Parathyroid adenoma (tissue), 2 donors: ENCODE data around the gene HLA-DPA1.

Source experiments
- H2AFZ ChIP-seq: fragments of 300-600 bp; sonication (generic); one replicate; pipeline ENCODE4 v1.7.0; 2017; ENCODE audit warnings: antibody characterized with exemption, mild to moderate bottlenecking
- H3K27ac ChIP-seq: fragments of 300-600 bp; sonication (generic); one replicate; pipeline ENCODE4 v1.7.0; 2017
- H3K27me3 ChIP-seq: fragments of 300-600 bp; sonication (generic); one replicate; pipeline ENCODE4 v1.7.0; 2017; ENCODE audit warnings: low read length; ENCODE audit not compliant: control insufficient read depth, insufficient read depth
- H3K36me3 ChIP-seq: fragments of 300-600 bp; sonication (generic); one replicate; pipeline ENCODE4 v1.7.0; 2017; ENCODE audit warnings: low read length; ENCODE audit not compliant: control insufficient read depth, insufficient read depth
- H3K4me1 ChIP-seq: fragments of 300-600 bp; sonication (generic); one replicate; pipeline ENCODE4 v1.7.0; 2017; ENCODE audit warnings: control low read depth
- H3K4me2 ChIP-seq: fragments of 300-600 bp; sonication (generic); one replicate; pipeline ENCODE4 v1.7.0; 2017; ENCODE audit warnings: low read length
- H3K4me3 ChIP-seq: fragments of 300-600 bp; sonication (generic); one replicate; pipeline ENCODE4 v1.7.0; 2017; ENCODE audit warnings: low read depth, low read length
- H3K79me2 ChIP-seq: fragments of 300-600 bp; sonication (generic); one replicate; pipeline ENCODE4 v1.7.0; 2017; ENCODE audit warnings: control low read depth
- H3K9ac ChIP-seq: fragments of 300-600 bp; sonication (generic); one replicate; pipeline ENCODE4 v1.7.0; 2017; ENCODE audit warnings: mild to moderate bottlenecking
- H3K9me3 ChIP-seq: fragments of 300-600 bp; sonication (generic); one replicate; pipeline ENCODE4 v1.7.0; 2017; ENCODE audit warnings: low read length; ENCODE audit not compliant: control insufficient read depth
- TF ChIP-seq, protein P1 (sequence below): fragments of 300-600 bp; sonication (generic); IDR thresholded peaks from one replicate; pipeline ENCODE4 v1.7.0; 2017; ENCODE audit warnings: antibody characterized with exemption, mild to moderate bottlenecking
- donor health status: primary hyperparathyroidism.

HLA-DPA1 gene

DNA sequence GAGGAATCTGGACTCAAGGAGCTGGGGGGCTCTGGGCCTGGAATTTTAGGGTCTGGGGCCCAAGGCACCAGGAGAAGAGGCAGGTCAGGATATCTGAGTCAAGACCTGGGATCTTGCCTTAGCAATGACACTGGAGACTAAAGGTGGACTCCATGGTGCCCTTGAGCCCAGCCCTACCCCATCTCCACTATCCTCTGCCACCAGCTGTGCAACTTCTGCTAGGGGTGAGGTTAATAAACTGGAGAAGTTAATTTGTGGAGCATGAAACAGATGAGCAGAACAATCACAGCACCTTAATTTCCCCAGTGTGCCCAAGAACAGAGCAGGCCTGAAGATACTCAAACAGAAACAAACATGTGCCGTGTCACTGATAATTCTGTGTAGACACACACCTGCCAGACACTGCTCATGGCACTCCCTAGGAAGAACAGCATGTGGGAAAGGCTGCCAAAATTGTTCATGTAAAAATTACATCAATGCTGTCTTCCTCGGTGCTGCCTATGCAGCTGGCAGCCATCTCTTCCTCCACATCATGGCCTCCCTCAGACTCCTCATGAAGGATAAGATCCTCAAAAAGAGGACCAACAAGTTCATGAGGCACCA lies 5.6 kb upstream of the HLA-DPA1 start:
- Histone ChIP-seq H3K9me3 (no peaks in the 10 kb centered on the region), H3K4me2 (no peak overlapping the region), H3K79me2 (no peaks in the 10 kb centered on the region), H2AFZ (no peak overlapping the region), H3K27ac (no peak overlapping the region), H3K27me3 (no peaks in the 10 kb centered on the region), H3K4me1 (no peaks in the 10 kb centered on the region), H3K4me3 (no peak overlapping the region), H3K36me3 (no peaks in the 10 kb centered on the region), H3K9ac (no peak overlapping the region)
- TF ChIP-seq, protein P1, sequence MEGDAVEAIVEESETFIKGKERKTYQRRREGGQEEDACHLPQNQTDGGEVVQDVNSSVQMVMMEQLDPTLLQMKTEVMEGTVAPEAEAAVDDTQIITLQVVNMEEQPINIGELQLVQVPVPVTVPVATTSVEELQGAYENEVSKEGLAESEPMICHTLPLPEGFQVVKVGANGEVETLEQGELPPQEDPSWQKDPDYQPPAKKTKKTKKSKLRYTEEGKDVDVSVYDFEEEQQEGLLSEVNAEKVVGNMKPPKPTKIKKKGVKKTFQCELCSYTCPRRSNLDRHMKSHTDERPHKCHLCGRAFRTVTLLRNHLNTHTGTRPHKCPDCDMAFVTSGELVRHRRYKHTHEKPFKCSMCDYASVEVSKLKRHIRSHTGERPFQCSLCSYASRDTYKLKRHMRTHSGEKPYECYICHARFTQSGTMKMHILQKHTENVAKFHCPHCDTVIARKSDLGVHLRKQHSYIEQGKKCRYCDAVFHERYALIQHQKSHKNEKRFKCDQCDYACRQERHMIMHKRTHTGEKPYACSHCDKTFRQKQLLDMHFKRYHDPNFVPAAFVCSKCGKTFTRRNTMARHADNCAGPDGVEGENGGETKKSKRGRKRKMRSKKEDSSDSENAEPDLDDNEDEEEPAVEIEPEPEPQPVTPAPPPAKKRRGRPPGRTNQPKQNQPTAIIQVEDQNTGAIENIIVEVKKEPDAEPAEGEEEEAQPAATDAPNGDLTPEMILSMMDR, result no peak

DNA sequence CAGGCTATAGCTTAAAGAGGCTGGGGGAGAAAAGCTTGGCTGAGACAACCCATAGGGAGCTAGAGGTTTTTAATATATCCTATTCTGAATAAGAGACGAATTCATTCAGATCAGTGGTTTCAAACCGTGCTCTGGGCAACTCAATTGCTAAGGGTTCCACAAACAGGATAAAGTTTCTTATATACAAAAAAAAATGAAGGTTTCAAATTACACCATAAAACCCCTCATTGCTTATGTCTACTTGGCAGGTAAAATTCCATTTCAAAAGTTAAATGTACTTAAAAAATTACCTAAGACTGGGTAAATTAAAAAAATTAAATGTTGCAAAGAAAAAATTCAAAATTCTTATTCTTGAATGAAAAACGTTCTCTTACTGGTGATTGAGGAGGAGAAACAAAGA lies 5.0 kb upstream of the HLA-DPA1 start:
- H3K27me3 ChIP-seq, result no peaks in the 10 kb centered on the region
- TF ChIP-seq, protein P1, result no peak
- H3K36me3 ChIP-seq, result no peaks in the 10 kb centered on the region
- no peak overlapping the region for H2AFZ ChIP-seq
- H3K9me3 ChIP-seq, result no peaks in the 10 kb centered on the region
- no peaks in the 10 kb centered on the region for H3K4me1 ChIP-seq
- H3K27ac ChIP-seq, result no peak overlapping the region
- no peaks in the 10 kb centered on the region for H3K79me2 ChIP-seq
- H3K9ac ChIP-seq, result no peak overlapping the region
- no peak overlapping the region for H3K4me2 ChIP-seq
- H3K4me3 ChIP-seq, result no peak overlapping the region

DNA sequence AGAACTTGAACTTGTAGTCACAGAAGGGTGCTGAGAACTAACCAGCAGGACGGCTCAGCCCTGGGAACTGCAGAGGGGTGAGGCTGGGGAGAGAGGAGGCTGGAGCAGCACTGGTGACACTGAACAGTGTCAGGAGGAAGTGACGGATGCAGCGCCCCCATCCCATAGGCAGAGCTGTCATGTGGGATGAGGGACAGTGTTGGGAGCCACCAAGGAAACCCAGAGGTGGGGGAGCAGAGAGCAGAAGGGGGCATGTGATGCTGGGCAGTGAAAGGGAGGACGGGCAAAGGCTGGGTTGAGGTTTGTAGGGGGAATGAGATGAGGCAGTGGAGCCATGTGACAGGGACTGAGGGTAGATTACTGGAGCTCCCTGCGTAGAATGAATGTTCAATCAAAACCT lies 4.5 kb upstream of the HLA-DPA1 start:
- Histone ChIP-seq H3K79me2 (no peaks in the 10 kb centered on the region), H3K9me3 (no peaks in the 10 kb centered on the region), H3K4me1 (peaks cover 3% of the 10 kb centered on the region), H3K4me2 (no peak overlapping the region), H3K4me3 (no peak overlapping the region), H2AFZ (no peak overlapping the region), H3K27ac (no peak overlapping the region), H3K36me3 (no peaks in the 10 kb centered on the region), H3K27me3 (no peaks in the 10 kb centered on the region), H3K9ac (no peak overlapping the region)
- TF ChIP-seq, protein P1, result no peak

DNA sequence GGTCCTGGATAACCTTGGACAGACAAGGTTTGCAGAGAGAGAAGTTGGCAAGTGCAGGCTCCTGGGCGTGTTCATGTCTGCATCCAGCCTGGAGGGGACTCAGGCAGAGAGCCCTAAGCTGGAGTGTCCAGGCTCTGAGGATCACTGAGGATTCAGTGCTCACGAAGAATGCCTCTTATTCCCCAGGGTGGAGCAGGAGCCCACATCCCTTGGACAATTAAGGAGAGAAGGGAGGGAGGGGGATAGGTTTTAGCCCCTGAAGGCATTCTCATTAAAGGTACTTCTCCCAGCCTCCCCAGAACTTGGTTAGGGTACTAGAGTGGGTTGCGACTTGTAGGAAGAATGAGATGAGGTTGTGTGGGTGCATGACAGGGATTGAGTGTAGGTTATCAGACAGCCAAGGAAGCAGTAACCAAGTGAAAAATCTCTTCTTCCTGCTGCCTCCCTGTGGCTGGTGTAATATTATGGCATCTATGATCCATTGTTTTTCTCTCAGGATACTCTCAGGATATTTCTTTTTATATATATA lies 3.0 kb upstream of the HLA-DPA1 start:
- H3K9ac ChIP-seq, result no peak overlapping the region
- H3K27me3 ChIP-seq, result no peaks in the 10 kb centered on the region
- peak overlapping the region; percentile 43 for H3K4me3 ChIP-seq
- H2AFZ ChIP-seq, result no peak overlapping the region
- peak overlapping the region; percentile 59 for H3K27ac ChIP-seq
- no peaks in the 10 kb centered on the region for H3K79me2 ChIP-seq
- H3K4me2 ChIP-seq, result no peak overlapping the region
- no peaks in the 10 kb centered on the region for H3K36me3 ChIP-seq
- no peaks in the 10 kb centered on the region for H3K9me3 ChIP-seq
- TF ChIP-seq, protein P1, result no peak
- peaks cover 5% of the 10 kb centered on the region for H3K4me1 ChIP-seq
